HCT116 (cell line): ENCODE results near the gene BICRA.
"Not testable (repeated sequence)": the region's sequence is repeated elsewhere in the genome, so short reads cannot be mapped to it uniquely, and the experiment has no call there.

Source experiments
- CBX3 ChIP-seq: IDR thresholded peaks from 2 replicates; pipeline ENCODE4 v1.6.1; 2012; ENCODE audit warnings: low read depth
- CEBPB ChIP-seq: IDR thresholded peaks from 2 replicates; pipeline ENCODE4 v1.6.1; 2012; ENCODE audit warnings: low read depth
- EZH2 ChIP-seq: fragments of 200-600 bp; sonication (generic); IDR thresholded peaks from 2 replicates; pipeline ENCODE4 v1.6.1; 2017; ENCODE audit warnings: antibody characterized with exemption, mixed run types
- EZH2phosphoT487 ChIP-seq: fragments of 200-600 bp; IDR thresholded peaks from 2 replicates; pipeline ENCODE4 v1.6.1; 2018; ENCODE audit warnings: antibody characterized with exemption, borderline replicate concordance
- JUND ChIP-seq: IDR thresholded peaks from 2 replicates; pipeline ENCODE4 v1.6.1; 2012
- MAX ChIP-seq: IDR thresholded peaks from 2 replicates; pipeline ENCODE4 v1.6.1; 2012
- POLR2A ChIP-seq: IDR thresholded peaks from 2 replicates; pipeline ENCODE4 v1.7.0; 2011; ENCODE audit warnings: borderline replicate concordance; ENCODE audit not compliant: insufficient read depth, insufficient read length; ENCODE audit errors: extremely low read depth
- POLR2AphosphoS5 ChIP-seq: IDR thresholded peaks from 2 replicates; pipeline ENCODE4 v1.6.1; 2011; ENCODE audit warnings: mild to moderate bottlenecking, low read depth, low read length, moderate library complexity
- RAD21 ChIP-seq: IDR thresholded peaks from 2 replicates; pipeline ENCODE4 v1.6.1; 2012; ENCODE audit warnings: low read depth, mild to moderate bottlenecking
- TCF7L2 ChIP-seq: IDR thresholded peaks from 2 replicates; pipeline ENCODE4 v1.7.0; 2011; ENCODE audit warnings: borderline replicate concordance, inconsistent platforms; ENCODE audit not compliant: insufficient read depth, insufficient read length; ENCODE audit errors: extremely low read depth
- YY1 ChIP-seq: IDR thresholded peaks from 2 replicates; pipeline ENCODE4 v1.6.1; 2011; ENCODE audit warnings: low read length, low read depth, moderate library complexity, mild to moderate bottlenecking; ENCODE audit not compliant: insufficient replicate concordance; ENCODE audit errors: extremely low read depth
- ZNF274 ChIP-seq: fragments of 200-500 bp; sonication (Bioruptor generic); IDR thresholded peaks from 2 replicates; pipeline ENCODE4 v1.6.1; 2014; ENCODE audit warnings: mild to moderate bottlenecking, low read depth, low read length, inconsistent platforms
- TF ChIP-seq, protein P1 (sequence below), 3 experiments: fragments of 200-600 bp in 1 of 3; sonication (generic) in 1 of 3; IDR thresholded peaks in 2 of 3; conservative IDR thresholded peaks in 1 of 3; 2 replicates each; pipeline ENCODE4 v1.5.1; 2012 to 2017; ENCODE audit warnings: low read depth in 2 of 3, low read length in 2 of 3, antibody characterized with exemption in 1 of 3, borderline replicate concordance in 1 of 3, control low read depth in 1 of 3, mild to moderate bottlenecking in 1 of 3, mixed read lengths in 1 of 3, mixed run types in 1 of 3, moderate library complexity in 1 of 3; ENCODE audit not compliant: insufficient read depth in 1 of 3

DNA sequence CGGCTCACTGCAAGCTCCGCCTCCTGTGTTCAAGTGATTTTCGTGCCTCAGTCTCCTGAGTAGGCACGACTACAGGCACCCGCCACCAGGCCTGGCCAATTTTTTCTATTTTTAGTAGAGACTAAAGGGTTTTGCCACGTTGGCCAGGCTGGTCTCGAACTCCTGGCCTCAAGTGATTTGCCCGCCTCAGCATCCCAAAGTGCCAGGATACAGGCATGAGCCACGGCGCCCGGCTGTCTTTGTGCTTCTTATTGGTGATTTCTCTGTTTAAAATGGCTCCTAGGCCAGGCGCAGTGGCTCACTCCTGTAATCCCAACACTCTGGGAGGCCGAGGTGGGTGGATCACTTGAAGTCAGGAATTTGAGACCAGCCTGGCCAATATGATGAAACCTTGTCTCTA is 59.6 kb downstream of the BICRA start:
- TF ChIP-seq POLR2A, POLR2AphosphoS5, EZH2, CEBPB, YY1, CBX3, TCF7L2, ZNF274, JUND, MAX, EZH2phosphoT487, RAD21: not testable (repeated sequence)
- TF ChIP-seq, protein P1, sequence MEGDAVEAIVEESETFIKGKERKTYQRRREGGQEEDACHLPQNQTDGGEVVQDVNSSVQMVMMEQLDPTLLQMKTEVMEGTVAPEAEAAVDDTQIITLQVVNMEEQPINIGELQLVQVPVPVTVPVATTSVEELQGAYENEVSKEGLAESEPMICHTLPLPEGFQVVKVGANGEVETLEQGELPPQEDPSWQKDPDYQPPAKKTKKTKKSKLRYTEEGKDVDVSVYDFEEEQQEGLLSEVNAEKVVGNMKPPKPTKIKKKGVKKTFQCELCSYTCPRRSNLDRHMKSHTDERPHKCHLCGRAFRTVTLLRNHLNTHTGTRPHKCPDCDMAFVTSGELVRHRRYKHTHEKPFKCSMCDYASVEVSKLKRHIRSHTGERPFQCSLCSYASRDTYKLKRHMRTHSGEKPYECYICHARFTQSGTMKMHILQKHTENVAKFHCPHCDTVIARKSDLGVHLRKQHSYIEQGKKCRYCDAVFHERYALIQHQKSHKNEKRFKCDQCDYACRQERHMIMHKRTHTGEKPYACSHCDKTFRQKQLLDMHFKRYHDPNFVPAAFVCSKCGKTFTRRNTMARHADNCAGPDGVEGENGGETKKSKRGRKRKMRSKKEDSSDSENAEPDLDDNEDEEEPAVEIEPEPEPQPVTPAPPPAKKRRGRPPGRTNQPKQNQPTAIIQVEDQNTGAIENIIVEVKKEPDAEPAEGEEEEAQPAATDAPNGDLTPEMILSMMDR (IDR thresholded peaks at IDR 0.05 in 2 of 3, conservative IDR thresholded peaks at IDR 0.05 in 1 of 3; ENCODE audit: borderline replicate concordance in 1 of 3, insufficient read depth in 1 of 3, low read depth in 2 of 3, low read length in 2 of 3): not testable (repeated sequence)
